ENCODE data around the gene N4BP3.

N4BP3 gene

GRCh38 chr5:178108446-178108845, 4.9 kb upstream of the N4BP3 start:
- H3K27ac ChIP-seq (ENCODE audit: low read length): no peak overlapping the region
- H3K79me2 ChIP-seq (ENCODE audit: low read length): no peaks in the 10 kb centered on the region
- H3K27me3 ChIP-seq (replicated peaks; ENCODE audit: insufficient read depth, low read length): peaks cover 21% of the 10 kb centered on the region
- no peak overlapping the region for H3K4me2 ChIP-seq (ENCODE audit: low read depth, low read length)
- H3F3A ChIP-seq (ENCODE audit: insufficient read depth, low read length): no peaks in the 10 kb centered on the region
- TF ChIP-seq EZH2phosphoT487 (IDR thresholded peaks at IDR 0.05; ENCODE audit: low read length) (no peak), EZH2 (optimal IDR thresholded peaks at IDR 0.05; ENCODE audit: low read depth, low read length) (no peak)
- TF ChIP-seq, protein P1, sequence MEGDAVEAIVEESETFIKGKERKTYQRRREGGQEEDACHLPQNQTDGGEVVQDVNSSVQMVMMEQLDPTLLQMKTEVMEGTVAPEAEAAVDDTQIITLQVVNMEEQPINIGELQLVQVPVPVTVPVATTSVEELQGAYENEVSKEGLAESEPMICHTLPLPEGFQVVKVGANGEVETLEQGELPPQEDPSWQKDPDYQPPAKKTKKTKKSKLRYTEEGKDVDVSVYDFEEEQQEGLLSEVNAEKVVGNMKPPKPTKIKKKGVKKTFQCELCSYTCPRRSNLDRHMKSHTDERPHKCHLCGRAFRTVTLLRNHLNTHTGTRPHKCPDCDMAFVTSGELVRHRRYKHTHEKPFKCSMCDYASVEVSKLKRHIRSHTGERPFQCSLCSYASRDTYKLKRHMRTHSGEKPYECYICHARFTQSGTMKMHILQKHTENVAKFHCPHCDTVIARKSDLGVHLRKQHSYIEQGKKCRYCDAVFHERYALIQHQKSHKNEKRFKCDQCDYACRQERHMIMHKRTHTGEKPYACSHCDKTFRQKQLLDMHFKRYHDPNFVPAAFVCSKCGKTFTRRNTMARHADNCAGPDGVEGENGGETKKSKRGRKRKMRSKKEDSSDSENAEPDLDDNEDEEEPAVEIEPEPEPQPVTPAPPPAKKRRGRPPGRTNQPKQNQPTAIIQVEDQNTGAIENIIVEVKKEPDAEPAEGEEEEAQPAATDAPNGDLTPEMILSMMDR (IDR thresholded peaks at IDR 0.05; ENCODE audit: low read length): no peak
- no peak overlapping the region for H3K9ac ChIP-seq (ENCODE audit: low read length)
- no peak overlapping the region for H2AFZ ChIP-seq (ENCODE audit: low read length)
- H3K4me1 ChIP-seq (ENCODE audit: low read length): peaks cover 4% of the 10 kb centered on the region; the same call in 1 of the 2 replicates
- no peaks in the 10 kb centered on the region for H3K9me2 ChIP-seq (replicated peaks; ENCODE audit: insufficient read depth, low read length)
- H3K36me3 ChIP-seq (replicated peaks; ENCODE audit: insufficient read depth, low read length): no peaks in the 10 kb centered on the region
- H3K4me3 ChIP-seq (ENCODE audit: low read length): no peak overlapping the region
- H4K20me1 ChIP-seq (ENCODE audit: insufficient read depth, low read length): no peaks in the 10 kb centered on the region
- DNase-seq: no peak
- no peaks in the 10 kb centered on the region for H3K9me3 ChIP-seq (replicated peaks; ENCODE audit: insufficient read depth, low read length)

DNA sequence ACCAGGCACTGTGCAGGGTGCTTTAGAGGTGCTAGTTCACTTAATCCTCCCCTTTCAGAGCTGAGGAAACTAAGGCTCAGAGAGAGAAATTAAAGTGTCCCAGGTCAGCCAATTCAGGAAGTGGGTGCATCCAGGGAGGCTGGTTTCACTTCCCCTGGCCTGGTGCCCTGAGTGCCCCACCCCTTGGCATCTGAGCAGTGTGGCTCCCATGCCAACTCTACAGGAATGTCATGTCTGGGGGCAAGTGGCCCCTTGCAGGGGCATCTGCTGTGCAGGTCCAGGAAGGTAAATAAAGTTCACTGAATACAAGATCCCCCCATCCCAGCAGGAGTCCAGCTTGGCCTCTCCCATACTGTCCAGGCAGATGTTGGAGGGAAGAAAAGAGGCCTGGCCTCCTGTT, 4.4 kb upstream of the N4BP3 start:
- Histone ChIP-seq H3K79me2 (ENCODE audit: low read length) (no peaks in the 10 kb centered on the region), H3K4me3 (ENCODE audit: low read length) (no peak overlapping the region), H3K9ac (ENCODE audit: low read length) (no peak overlapping the region), H3K4me2 (ENCODE audit: low read depth, low read length) (no peak overlapping the region), H3K4me1 (ENCODE audit: low read length) (peaks cover 4% of the 10 kb centered on the region; the same call in 1 of the 2 replicates), H3K27ac (ENCODE audit: low read length) (no peak overlapping the region), H3K9me2 (replicated peaks; ENCODE audit: insufficient read depth, low read length) (no peaks in the 10 kb centered on the region), H2AFZ (ENCODE audit: low read length) (no peak overlapping the region), H3F3A (ENCODE audit: insufficient read depth, low read length) (no peaks in the 10 kb centered on the region), H3K36me3 (replicated peaks; ENCODE audit: insufficient read depth, low read length) (no peaks in the 10 kb centered on the region), H3K9me3 (replicated peaks; ENCODE audit: insufficient read depth, low read length) (no peaks in the 10 kb centered on the region), H3K27me3 (replicated peaks; ENCODE audit: insufficient read depth, low read length) (peaks cover 23% of the 10 kb centered on the region), H4K20me1 (ENCODE audit: insufficient read depth, low read length) (no peaks in the 10 kb centered on the region)
- TF ChIP-seq EZH2phosphoT487 (IDR thresholded peaks at IDR 0.05; ENCODE audit: low read length) (no peak), EZH2 (optimal IDR thresholded peaks at IDR 0.05; ENCODE audit: low read depth, low read length) (no peak)
- TF ChIP-seq, protein P1 (IDR thresholded peaks at IDR 0.05; ENCODE audit: low read length): no peak
- no peak for DNase-seq

DNA sequence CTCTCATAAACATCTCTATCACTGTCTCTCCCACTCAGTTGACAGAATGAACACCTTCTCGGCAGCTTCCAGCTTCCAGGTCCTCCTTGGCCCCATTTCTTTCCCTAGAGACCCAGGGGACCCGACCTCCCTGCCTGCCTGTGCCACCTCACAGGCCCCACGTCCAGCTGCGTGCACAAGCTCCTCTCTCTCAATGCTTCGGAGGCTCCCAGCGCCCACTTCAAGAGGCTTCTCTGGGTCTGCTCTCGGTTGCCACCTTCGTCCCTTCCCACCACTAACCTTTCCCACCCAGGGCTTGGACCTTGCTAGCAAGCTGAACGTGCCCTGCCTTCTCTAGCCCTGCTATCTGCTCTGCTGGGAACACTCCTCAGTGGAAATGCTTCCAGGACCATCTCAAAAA, 2.8 kb upstream of the N4BP3 start:
- H3K4me3 ChIP-seq (ENCODE audit: low read length): no peak overlapping the region
- no peak for DNase-seq
- H3K36me3 ChIP-seq (replicated peaks; ENCODE audit: insufficient read depth, low read length): no peaks in the 10 kb centered on the region
- no peak overlapping the region for H3K27ac ChIP-seq (ENCODE audit: low read length)
- no peaks in the 10 kb centered on the region for H3K9me2 ChIP-seq (replicated peaks; ENCODE audit: insufficient read depth, low read length)
- H3K27me3 ChIP-seq (replicated peaks; ENCODE audit: insufficient read depth, low read length): peaks cover 38% of the 10 kb centered on the region
- H3K9me3 ChIP-seq (replicated peaks; ENCODE audit: insufficient read depth, low read length): no peaks in the 10 kb centered on the region
- no peak overlapping the region for H2AFZ ChIP-seq (ENCODE audit: low read length)
- no peak overlapping the region for H3K9ac ChIP-seq (ENCODE audit: low read length)
- H3F3A ChIP-seq (ENCODE audit: insufficient read depth, low read length): no peaks in the 10 kb centered on the region
- H3K4me1 ChIP-seq (ENCODE audit: low read length): peaks cover 4% of the 10 kb centered on the region; the same call in 1 of the 2 replicates
- no peaks in the 10 kb centered on the region for H4K20me1 ChIP-seq (ENCODE audit: insufficient read depth, low read length)
- no peak overlapping the region for H3K4me2 ChIP-seq (ENCODE audit: low read depth, low read length)
- H3K79me2 ChIP-seq (ENCODE audit: low read length): no peaks in the 10 kb centered on the region
- TF ChIP-seq EZH2 (optimal IDR thresholded peaks at IDR 0.05; ENCODE audit: low read depth, low read length): no peak
- no peak for TF ChIP-seq EZH2phosphoT487 (IDR thresholded peaks at IDR 0.05; ENCODE audit: low read length)
- TF ChIP-seq, protein P1 (IDR thresholded peaks at IDR 0.05; ENCODE audit: low read length): no peak
